Tibial nerve (tissue), 4 donors: Measurements from ENCODE around the gene MRS2. TPM values are rescaled to one million over a fixed set of nuclear protein-coding genes. Genes with fewer than 3 reads are reported as not detected.
"Not testable (repeated sequence)": the region's sequence is repeated elsewhere in the genome, so short reads cannot be mapped to it uniquely, and the experiment has no call there.

ENCODE experiments used
- DNase-seq, 2 donors: peaks; one replicate each; pipeline ENCODE4 v3.0.0-alpha.2; 2019; ENCODE audit warnings: low spot score in 2 of 2
- H3K27ac ChIP-seq, 4 donors: fragments of 200-600 bp; sonication (generic) in 3 of 4; one replicate each; pipeline ENCODE4 v1.5.1; 2017 to 2019; ENCODE audit warnings: mild to moderate bottlenecking in 1 of 4
- H3K27me3 ChIP-seq, 2 donors: fragments of 200-600 bp; sonication (generic) in 1 of 2; one replicate each; pipeline versions ENCODE4 v1.5.1 to v1.6.0; 2017 to 2019
- H3K36me3 ChIP-seq, 3 donors: fragments of 200-600 bp; sonication (generic); one replicate each; pipeline ENCODE4 v1.5.1; 2018 to 2019
- H3K4me1 ChIP-seq, 4 donors: fragments of 200-600 bp; sonication (generic) in 3 of 4; one replicate each; pipeline ENCODE4 v1.5.1; 2017 to 2019
- H3K4me3 ChIP-seq, 4 donors: fragments of 200-600 bp; sonication (generic) in 3 of 4; one replicate each; pipeline ENCODE4 v1.5.1; 2017 to 2019; ENCODE audit warnings: mild to moderate bottlenecking in 1 of 4, moderate library complexity in 1 of 4
- H3K9me3 ChIP-seq, 4 donors: fragments of 200-600 bp; sonication (generic) in 3 of 4; one replicate each; pipeline ENCODE4 v1.5.1; 2017 to 2019
- EP300 ChIP-seq, 2 donors: sonication (generic); formaldehyde crosslinking; IDR thresholded peaks; one replicate each; pipeline ENCODE4 v1.6.1; 2017; ENCODE audit warnings: antibody characterized with exemption in 2 of 2, mild to moderate bottlenecking in 1 of 2
- POLR2A ChIP-seq, 2 donors: fragments of 450-650 bp; IDR thresholded peaks; one replicate each; pipeline ENCODE4 v1.6.1; 2017; ENCODE audit warnings: antibody characterized with exemption in 2 of 2, mild to moderate bottlenecking in 2 of 2, moderate library complexity in 2 of 2
- WGBS, 2 donors: methylation state at CpG; one replicate each; pipeline ENCODE4 v1.1.5; 2018; 5-methylcytosine and 5-hydroxymethylcytosine counted together
- total RNA-seq, 4 donors: library from RNA; depleted of rRNA; stranded (reverse); fragments of >200 nt; gene quantifications; one replicate each; pipeline ENCODE4 v1.1.0, GENCODE V29; 2016
- TF ChIP-seq, protein P1 (sequence below), 5 experiments: fragments of 200-600 bp in 3 of 5; fragments of 450-650 bp in 2 of 5; sonication (generic) in 3 of 5; IDR thresholded peaks; one replicate each; pipeline ENCODE4 v1.5.1; 2016 to 2019; ENCODE audit warnings: antibody characterized with exemption in 5 of 5, mild to moderate bottlenecking in 3 of 5, moderate library complexity in 2 of 5

MRS2 gene
- total RNA-seq, 4 donors from 2014 or later, result 22.8 to 36.1 (median 27.5) TPM

- H3K4me3 ChIP-seq, result no peak overlapping the region
- WGBS, 2 donors, result 90 to 95% methylated on average over 6 of the region's 6 CpGs
- no peaks in the 10 kb centered on the region for H3K4me1 ChIP-seq
- peaks cover 0 to 11% (median 0%) of the 10 kb centered on the region in 4 donors for H3K9me3 ChIP-seq
- TF ChIP-seq EP300 (IDR thresholded peaks at IDR 0.05), result no peak
- no peak for TF ChIP-seq POLR2A (IDR thresholded peaks at IDR 0.05)
- TF ChIP-seq, protein P1, sequence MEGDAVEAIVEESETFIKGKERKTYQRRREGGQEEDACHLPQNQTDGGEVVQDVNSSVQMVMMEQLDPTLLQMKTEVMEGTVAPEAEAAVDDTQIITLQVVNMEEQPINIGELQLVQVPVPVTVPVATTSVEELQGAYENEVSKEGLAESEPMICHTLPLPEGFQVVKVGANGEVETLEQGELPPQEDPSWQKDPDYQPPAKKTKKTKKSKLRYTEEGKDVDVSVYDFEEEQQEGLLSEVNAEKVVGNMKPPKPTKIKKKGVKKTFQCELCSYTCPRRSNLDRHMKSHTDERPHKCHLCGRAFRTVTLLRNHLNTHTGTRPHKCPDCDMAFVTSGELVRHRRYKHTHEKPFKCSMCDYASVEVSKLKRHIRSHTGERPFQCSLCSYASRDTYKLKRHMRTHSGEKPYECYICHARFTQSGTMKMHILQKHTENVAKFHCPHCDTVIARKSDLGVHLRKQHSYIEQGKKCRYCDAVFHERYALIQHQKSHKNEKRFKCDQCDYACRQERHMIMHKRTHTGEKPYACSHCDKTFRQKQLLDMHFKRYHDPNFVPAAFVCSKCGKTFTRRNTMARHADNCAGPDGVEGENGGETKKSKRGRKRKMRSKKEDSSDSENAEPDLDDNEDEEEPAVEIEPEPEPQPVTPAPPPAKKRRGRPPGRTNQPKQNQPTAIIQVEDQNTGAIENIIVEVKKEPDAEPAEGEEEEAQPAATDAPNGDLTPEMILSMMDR (IDR thresholded peaks at IDR 0.05), result no peak
- no peak overlapping the region for H3K27ac ChIP-seq
- H3K36me3 ChIP-seq, result no peaks in the 10 kb centered on the region
- H3K27me3 ChIP-seq, result no peaks in the 10 kb centered on the region
- no peak for DNase-seq
Observed at GRCh38 chr6:24374612-24375011, 28.1 kb upstream of the MRS2 start.

- no peaks in the 10 kb centered on the region for H3K4me1 ChIP-seq
- TF ChIP-seq POLR2A (IDR thresholded peaks at IDR 0.05) (no peak), EP300 (IDR thresholded peaks at IDR 0.05) (no peak)
- TF ChIP-seq, protein P1 (IDR thresholded peaks at IDR 0.05), result no peak
- no peaks in the 10 kb centered on the region for H3K36me3 ChIP-seq
- no peaks in the 10 kb centered on the region for H3K27me3 ChIP-seq
- no peak for DNase-seq
- 27 to 42% methylated on average over 4 of the region's 4 CpGs for WGBS, 2 donors
- H3K9me3 ChIP-seq, result no peaks in the 10 kb centered on the region
- no peak overlapping the region for H3K27ac ChIP-seq
- no peak overlapping the region for H3K4me3 ChIP-seq
Observed at GRCh38 chr6:24376871-24377270, 25.9 kb upstream of the MRS2 start.

- 67 to 82% methylated on average over 1 of the region's 1 CpG for WGBS, 2 donors
- H3K36me3 ChIP-seq, result no peaks in the 10 kb centered on the region
Observed at GRCh38 chr6:24378473-24379097, 24.2 kb upstream of the MRS2 start.

DNA sequence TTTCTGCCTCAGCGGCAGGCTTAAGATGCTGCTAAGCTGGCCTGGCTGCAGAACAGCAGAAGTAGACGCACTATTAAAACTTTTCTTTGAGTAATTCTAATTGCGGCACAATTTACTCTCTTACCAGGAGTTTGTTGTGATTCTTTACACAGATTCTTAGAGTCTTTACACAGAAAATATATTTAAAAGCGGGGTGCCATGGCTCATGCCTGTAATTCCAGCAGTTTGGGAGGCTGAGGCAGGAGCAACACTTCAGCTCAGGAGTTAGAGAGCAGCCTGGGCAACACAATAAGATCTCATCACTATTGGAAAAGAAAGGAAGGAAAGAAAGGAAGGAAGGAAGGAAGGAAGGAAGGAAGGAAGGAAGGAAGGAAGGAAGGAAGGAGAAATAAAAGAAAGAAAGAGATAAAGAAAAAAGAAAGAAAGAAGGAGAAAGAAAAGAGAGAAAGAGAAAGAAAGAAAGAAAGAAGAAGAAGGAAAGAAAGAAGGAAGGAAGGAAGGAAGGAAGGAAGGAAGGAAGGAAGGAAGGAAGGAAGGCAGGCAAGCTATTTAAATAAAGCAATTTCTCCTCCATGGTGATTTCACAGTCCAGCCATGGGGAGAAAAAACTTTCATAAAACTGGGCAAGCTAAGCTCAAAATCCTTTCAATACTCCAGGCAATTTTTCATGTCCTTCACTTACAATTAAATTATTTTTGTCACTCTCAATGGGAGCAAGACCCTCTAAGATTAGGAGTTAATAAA, 21.1 kb upstream of the MRS2 start:
- no peaks in the 10 kb centered on the region for H3K4me1 ChIP-seq
- TF ChIP-seq, protein P1 (IDR thresholded peaks at IDR 0.05), result no peak
- TF ChIP-seq POLR2A (IDR thresholded peaks at IDR 0.05) (no peak), EP300 (IDR thresholded peaks at IDR 0.05) (no peak)
- no peaks in the 10 kb centered on the region for H3K9me3 ChIP-seq
- no peaks in the 10 kb centered on the region for H3K36me3 ChIP-seq
- no peak overlapping the region for H3K4me3 ChIP-seq
- DNase-seq, result no peak
- H3K27ac ChIP-seq, result no peak overlapping the region
- 91 to 94% methylated on average over 4 of the region's 4 CpGs for WGBS, 2 donors
- no peaks in the 10 kb centered on the region for H3K27me3 ChIP-seq

More at GRCh38 chr6:24378473-24379097, 24.2 kb upstream of the MRS2 start:
- H3K4me1 ChIP-seq, result no peaks in the 10 kb centered on the region
- H3K27ac ChIP-seq, result no peak overlapping the region
- no peak overlapping the region for H3K4me3 ChIP-seq
- TF ChIP-seq POLR2A (IDR thresholded peaks at IDR 0.05) (no peak), EP300 (IDR thresholded peaks at IDR 0.05) (no peak)
- TF ChIP-seq, protein P1 (IDR thresholded peaks at IDR 0.05), result no peak
- no peak for DNase-seq
- H3K9me3 ChIP-seq, result no peaks in the 10 kb centered on the region
- no peaks in the 10 kb centered on the region for H3K27me3 ChIP-seq

- Histone ChIP-seq H3K9me3 (no peaks in the 10 kb centered on the region), H3K27me3 (no peaks in the 10 kb centered on the region), H3K36me3 (no peaks in the 10 kb centered on the region), H3K27ac (no peak overlapping the region), H3K4me3 (no peak overlapping the region), H3K4me1 (no peaks in the 10 kb centered on the region)
- DNase-seq, result no peak
- 84 to 92% methylated on average over 1 of the region's 1 CpG for WGBS, 2 donors
- TF ChIP-seq POLR2A (IDR thresholded peaks at IDR 0.05) (no peak), EP300 (IDR thresholded peaks at IDR 0.05) (no peak)
- TF ChIP-seq, protein P1 (IDR thresholded peaks at IDR 0.05), result no peak
Observed at GRCh38 chr6:24382220-24382540, 20.6 kb upstream of the MRS2 start.

DNA sequence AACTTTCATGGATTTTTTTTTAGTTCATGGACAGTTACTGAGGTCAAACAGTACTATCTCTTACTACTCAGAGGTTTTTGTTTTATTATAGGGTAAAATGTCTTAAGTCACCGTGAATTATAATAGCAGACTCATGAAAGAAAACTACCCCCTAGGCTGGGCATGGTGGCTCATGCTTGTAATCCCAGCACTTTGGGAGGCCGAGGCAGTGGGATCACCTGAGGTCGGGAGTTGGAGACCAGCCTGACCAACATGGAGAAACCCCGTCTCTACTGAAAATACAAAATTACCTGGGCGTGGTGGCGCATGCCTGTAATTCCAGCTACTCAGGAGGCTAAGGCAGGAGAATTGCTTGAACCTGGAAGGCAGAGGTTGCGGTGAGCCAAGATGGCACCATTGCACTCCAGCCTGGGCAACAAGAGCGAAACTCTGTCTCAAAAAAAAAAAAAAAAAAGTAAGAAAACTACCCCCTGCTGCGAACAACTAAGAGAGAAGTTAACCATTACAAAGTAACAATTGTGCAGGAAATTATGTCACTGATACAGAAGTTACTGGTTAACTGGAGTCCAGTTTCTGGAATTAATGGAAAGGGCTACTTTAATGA, 19.7 kb upstream of the MRS2 start:
- H3K27me3 ChIP-seq, H3K36me3 ChIP-seq, H3K27ac ChIP-seq, H3K4me3 ChIP-seq, H3K4me1 ChIP-seq, DNase-seq, H3K9me3 ChIP-seq: not testable (repeated sequence)
- WGBS, 2 donors, result 92 to 93% methylated on average over 9 of the region's 9 CpGs

DNA sequence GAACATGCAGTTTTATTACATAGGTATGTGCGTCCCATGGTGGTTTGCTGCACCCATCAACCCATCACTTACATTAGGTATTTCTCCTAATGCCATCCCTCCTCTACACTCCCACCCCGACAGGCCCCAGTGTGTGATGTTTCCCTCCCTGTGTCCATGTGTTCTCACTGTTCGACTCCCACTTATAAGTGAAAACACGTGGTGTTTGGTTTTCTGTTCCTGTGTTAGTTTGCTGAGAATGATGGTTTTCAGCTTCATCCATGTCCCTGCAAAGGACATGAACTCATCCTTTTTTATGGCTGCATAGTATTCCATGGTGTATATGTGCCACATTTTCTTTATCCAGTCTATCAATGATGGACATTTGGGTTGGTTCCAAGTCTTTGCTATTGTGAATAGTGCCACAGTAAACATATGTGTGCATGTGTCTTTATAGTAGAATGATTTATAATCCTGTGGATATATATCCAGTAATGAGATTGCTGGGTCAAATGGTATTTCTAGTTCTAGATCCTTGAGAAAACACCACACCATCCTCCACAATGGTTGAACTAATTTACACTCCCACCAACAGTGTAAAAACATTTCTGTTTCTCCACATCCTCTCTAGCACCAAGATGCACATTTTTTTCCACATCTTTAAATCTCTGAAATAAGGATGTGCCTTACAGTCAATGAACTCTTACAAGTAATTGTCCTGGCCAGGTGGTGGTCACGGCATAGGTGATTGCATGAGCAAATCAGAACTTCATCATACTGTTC, 18.2 kb upstream of the MRS2 start:
- 92 to 94% methylated on average over 5 of the region's 5 CpGs for WGBS, 2 donors
- H3K4me3 ChIP-seq, H3K36me3 ChIP-seq, DNase-seq, H3K4me1 ChIP-seq, H3K9me3 ChIP-seq, H3K27ac ChIP-seq, H3K27me3 ChIP-seq: not testable (repeated sequence)
